Measurements from ENCODE around the gene SNAPC1.

SNAPC1 gene

DNA sequence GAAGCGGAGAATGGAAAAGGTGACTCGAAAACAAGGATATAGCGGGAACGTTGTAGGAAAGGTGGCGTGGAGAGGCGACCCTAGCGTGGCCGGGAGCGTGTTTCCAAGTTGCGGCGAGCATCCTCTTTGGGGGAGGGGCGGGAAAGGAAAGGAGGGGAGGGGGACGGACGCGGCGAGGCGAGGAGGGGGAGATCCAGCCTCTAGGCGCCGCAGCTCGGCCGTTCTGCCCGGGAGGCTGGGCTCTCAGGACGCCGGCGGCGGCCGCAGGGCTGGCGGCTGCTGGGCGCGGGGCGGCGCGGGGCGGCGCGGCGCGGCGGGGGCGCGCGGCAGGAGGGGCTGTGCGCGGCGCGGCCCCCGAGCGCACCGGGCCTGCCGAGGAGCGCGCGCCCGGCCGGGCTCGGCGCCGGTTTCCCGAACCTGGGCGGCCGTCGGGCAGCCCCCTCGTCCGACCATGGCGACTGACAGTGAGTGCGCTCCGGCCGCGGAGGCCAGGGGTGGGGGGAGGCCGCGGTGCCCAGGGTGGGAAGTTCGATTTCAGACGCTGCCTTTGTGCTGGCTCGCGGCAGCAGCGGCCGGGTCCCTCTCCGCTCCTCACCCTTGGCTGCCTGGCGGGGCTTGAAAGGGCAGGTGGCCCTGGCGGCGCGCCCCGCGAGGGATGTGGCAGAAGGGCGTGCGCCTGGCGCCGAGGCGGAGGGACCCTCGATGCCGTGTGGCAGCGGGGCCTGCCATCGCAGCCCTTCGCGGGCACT, 50.3 kb downstream of the SNAPC1 start, which contains the start of gene SYT16:
TSS of gene SYT16 (plus strand) at position 357 of the 749 bp plus-strand sequence.
- DNase-seq (ENCODE audit: low spot score): no peak

DNA sequence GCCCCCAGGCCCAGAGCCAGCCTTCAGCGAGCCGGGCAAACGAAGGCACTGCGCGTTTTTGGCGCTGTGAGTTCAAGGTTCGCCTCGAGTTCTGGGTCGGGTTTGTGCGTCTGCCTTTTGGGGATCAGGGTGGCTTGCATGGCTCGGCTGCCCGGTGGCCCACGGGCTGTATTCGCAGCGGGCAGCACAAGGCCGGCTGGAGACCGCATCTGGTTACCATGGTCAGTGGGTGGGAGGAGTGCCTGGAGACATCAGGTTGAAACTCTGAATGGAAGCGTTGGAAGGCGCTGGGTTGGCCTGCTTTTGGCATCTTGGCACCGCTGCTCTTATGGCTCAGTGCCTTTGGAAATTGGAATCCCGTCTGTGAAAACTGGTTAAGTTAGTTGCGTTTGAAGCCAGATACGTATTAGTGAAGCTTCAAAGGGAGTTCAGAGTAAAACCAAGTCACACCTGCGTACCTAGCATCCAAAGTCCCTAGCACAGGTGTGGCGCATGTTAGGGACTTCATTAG, 50.9 kb downstream of the SNAPC1 start:
- no peak for DNase-seq (ENCODE audit: low spot score)

DNA sequence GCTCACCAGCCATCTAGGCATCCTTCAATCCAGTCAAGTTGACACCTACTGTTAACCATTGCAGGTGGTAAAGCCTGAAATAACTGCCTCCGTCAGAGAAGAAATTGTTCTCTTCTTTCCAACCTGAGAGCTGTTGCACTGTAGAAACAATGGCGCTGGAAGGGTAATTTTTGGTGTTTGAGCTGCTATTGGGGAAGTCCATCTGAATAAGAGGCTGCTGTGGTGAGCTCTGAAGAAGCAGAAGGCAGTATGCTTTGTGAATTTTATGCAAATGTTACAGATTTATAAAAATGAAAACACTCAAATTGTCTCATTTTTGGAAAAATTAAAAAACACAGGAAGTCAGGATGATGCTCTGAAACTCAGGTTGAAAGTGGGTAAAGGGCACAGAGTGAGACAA, 60.2 kb downstream of the SNAPC1 start:
- no peak for DNase-seq (ENCODE audit: low spot score)

DNA sequence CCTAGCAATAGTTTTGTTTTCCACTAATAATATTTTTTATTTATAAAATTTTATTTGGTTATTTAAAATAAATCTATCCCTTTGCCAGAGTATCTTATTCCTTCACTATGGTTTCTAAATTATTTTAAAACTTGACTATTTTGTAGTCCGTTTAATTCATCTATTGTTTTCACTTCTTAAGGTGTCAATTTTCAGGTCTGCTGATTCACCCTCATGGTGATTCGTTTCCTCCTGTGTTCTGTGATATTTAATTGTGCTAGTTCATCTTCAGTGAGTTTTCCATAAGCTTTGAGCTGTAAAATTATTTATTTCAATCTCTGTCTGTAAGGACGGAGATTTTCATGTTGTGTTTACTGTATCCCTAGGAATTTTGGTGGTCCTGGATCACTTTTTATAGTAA, 70.6 kb downstream of the SNAPC1 start:
- DNase-seq (ENCODE audit: low spot score): no peak

DNA sequence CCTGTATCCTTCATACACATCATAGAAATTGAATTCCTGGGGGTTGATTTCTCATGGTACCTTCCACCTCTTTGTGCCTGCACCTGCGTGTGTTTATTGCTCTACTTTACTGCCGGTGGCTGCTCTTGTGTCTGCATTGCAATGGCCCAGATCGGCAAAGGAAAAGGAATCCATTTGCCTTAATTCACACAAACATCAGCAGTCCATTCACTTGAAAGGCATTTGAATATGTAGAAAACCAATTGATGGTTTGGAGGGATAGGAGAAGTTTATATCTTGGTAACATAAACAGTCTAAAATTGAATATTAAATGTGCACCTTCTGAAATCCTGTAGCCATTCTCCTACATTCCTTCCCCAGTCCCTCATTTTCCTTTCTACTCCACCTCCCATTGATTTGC, 74.0 kb downstream of the SNAPC1 start:
- no peak for DNase-seq (ENCODE audit: low spot score)

DNA sequence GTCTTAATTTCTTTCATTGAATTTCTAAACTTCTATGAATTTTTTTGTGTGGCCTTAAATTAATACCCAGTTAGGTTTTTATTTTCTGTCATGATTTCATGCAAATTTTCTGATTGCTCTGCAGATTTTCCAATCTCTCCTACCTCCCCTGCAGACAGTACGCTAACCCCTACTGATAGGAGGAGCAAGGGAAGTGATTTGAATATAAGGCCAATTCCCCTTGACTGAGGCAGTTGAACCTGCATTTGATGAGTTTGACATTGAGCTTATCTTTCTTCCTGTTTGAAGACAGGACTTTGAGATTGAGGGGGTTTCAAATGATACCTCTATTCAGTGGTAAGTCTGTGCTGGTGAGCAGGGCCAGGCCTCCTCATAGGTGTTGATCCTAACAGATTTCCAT, 74.6 kb downstream of the SNAPC1 start:
- DNase-seq (ENCODE audit: low spot score): no peak

DNA sequence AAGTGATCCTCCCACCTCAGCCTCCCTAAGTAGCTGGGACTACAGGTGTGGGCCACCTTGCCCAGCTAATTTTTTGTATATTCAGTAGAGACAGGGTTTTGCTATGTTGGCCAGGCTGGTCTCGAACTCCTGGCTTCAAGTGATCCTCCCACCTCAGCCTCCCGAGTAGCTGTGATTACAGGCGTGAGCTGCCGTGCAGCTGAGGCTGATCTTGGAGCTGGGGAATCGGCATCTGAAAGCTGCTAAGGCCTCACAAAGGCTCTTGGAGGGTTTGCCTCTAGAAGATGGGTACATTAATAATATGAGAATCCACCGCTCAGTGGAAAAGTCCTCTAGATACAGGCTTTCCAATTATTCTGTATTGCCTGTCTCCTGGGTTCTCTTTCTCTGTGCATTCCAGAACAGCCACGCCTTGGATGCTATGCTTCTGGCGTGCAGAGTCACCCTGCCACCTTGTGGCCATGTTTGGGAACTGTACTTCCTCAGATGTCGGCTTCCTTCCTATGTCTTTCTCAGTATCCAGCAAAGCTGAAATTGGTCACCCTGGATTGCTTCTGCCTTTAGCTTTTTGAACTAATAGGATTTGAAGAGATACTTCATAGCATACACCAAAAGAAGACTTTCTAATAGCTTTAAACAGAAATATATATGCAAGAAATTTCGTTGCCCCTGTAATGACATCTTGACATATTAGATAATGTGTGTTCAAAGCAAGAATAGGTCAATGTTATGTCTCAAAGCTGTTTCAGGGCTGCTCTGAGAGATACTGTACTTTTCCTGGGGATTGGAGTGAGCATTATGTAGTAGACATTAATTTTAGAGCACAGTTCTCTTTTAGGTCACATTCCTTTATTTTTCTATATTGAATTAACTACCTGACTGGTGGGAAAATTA, 75.4 kb downstream of the SNAPC1 start:
- peak; percentile 71 for DNase-seq (ENCODE audit: low spot score)

DNA sequence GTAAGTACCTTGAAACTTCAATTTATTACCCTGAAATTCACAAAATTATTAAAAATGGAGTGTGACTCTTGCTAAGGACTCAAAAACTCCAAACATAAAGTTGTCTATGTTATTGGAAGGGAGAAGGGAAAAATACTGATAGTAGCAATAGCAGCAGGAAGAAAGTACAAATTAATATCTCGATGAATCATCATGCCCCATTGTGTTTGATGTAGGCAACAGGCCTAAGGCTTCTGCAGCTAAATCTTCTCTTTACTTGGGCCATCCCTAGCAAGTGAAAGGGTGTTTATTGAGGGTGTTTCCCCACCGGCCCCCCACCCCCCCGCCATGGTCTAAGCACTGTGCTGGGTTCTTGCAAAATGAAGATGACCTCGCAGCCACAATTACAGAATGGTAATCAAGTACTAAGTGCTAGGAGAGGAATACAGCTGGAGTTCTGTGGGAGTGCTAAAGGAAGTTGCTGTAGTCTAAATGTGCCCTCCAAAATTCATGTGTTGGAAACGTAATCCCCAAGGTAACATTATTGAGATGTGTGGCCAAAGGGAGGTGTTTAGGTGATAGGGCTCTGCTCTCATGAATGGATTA, 76.5 kb downstream of the SNAPC1 start:
- DNase-seq (ENCODE audit: low spot score): no peak

DNA sequence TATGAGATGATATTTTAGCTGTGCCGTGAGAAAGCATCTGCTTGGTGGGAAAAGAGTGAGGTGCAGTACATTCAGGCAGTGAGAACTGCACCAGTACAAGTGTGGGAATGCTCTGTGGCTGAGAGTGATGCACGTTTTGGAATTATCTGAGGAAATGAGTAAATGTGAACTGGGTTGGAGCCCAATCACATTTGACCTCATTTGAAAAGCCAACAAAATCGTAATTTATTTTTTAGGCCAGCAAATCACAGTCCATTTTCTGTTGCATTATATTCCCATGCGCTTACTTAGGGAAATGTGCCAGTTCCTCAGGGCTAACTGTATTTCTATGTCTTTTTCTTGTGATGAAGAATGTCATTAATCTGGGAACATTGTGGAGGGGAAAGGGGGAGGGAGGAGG, 77.3 kb downstream of the SNAPC1 start:
- no peak for DNase-seq (ENCODE audit: low spot score)

DNA sequence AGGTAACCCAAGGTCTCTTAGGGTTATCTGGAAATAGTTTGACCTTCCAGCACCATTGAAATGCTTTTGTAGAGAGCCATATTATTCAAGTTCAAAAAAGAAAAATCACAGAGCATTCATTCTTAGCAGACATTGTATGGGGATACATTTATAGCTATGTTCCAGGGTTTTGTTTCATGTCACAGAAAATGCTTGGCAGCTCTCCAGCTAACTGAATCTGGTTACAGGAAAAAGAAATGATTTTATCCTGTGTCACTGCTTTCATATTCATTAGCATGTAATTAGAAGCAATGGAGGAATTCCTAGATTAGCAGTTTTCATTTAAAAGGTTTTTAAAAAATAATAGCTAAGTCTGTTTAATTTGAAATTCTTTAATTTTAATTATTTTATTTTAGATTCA, 78.9 kb downstream of the SNAPC1 start:
- DNase-seq (ENCODE audit: low spot score): no peak

Data from NAMALWA (cell line).